Mesenchymal stem cell (in vitro differentiated cells and primary cell): Measurements from ENCODE around the gene CKB.
A peak's percentile ranks its signal among the peaks of the same experiment; 100 is the strongest.

Experiments used
- DNase-seq: peaks from one replicate; pipeline ENCODE4 v3.0.0-alpha.2; 2013
- H2AFZ ChIP-seq: one replicate; pipeline ENCODE4 v1.6.1; 2013; ENCODE audit warnings: low read depth, mild to moderate bottlenecking, control low read depth, inconsistent platforms, low read length, moderate library complexity
- H2AK5ac ChIP-seq: 2 replicates; pipeline ENCODE4 v1.6.1; 2013; ENCODE audit warnings: low read length, moderate library complexity, mild to moderate bottlenecking, inconsistent platforms; ENCODE audit not compliant: severe bottlenecking
- H2BK120ac ChIP-seq: one replicate; pipeline ENCODE4 v1.6.1; 2013; ENCODE audit warnings: low read depth, mild to moderate bottlenecking, inconsistent platforms, low read length, moderate library complexity
- H2BK12ac ChIP-seq, 2 experiments: one replicate each; pipeline ENCODE4 v1.6.1; 2013; ENCODE audit warnings: inconsistent platforms in 2 of 2, low read length in 2 of 2, mild to moderate bottlenecking in 2 of 2, moderate library complexity in 2 of 2, control low read depth in 1 of 2
- H2BK15ac ChIP-seq: one replicate; pipeline ENCODE4 v1.6.1; 2013; ENCODE audit warnings: mild to moderate bottlenecking, low read depth, inconsistent platforms; ENCODE audit not compliant: poor library complexity, severe bottlenecking
- H2BK5ac ChIP-seq: 2 replicates; pipeline ENCODE4 v1.6.1; 2013; ENCODE audit warnings: low read depth, mild to moderate bottlenecking, low read length, control low read depth, inconsistent platforms; ENCODE audit not compliant: poor library complexity, severe bottlenecking
- H3K14ac ChIP-seq, 2 experiments: one replicate each; pipeline ENCODE4 v1.6.1; 2013; ENCODE audit warnings: inconsistent platforms in 2 of 2, low read length in 2 of 2, control low read depth in 1 of 2, mild to moderate bottlenecking in 1 of 2, moderate library complexity in 1 of 2
- H3K18ac ChIP-seq, 2 experiments: one replicate each; pipeline ENCODE4 v1.6.1; 2013; ENCODE audit warnings: inconsistent platforms in 2 of 2, low read length in 2 of 2, control low read depth in 1 of 2, low read depth in 1 of 2, mild to moderate bottlenecking in 1 of 2
- H3K23ac ChIP-seq, 2 experiments: one replicate each; pipeline ENCODE4 v1.6.1; 2013; ENCODE audit warnings: inconsistent platforms in 2 of 2, low read length in 2 of 2, mild to moderate bottlenecking in 2 of 2, moderate library complexity in 2 of 2, control low read depth in 1 of 2
- H3K27ac ChIP-seq: 2 replicates; pipeline ENCODE4 v1.5.1; 2013; ENCODE audit warnings: mild to moderate bottlenecking, moderate library complexity, low read length, control low read depth, inconsistent platforms; ENCODE audit not compliant: poor library complexity, severe bottlenecking
- H3K27me3 ChIP-seq, 2 experiments: 2 replicates each; pipeline versions ENCODE4 v1.6.1 to v1.7.0; 2013; ENCODE audit warnings: low read length in 2 of 2, mild to moderate bottlenecking in 2 of 2, moderate library complexity in 2 of 2, control low read depth in 1 of 2, inconsistent platforms in 1 of 2; ENCODE audit not compliant: control insufficient read depth in 1 of 2, insufficient read depth in 1 of 2
- H3K36me3 ChIP-seq, 2 experiments: 2 replicates each; pipeline versions ENCODE4 v1.6.1 to v1.7.0; 2013; ENCODE audit warnings: low read length in 2 of 2, control low read depth in 1 of 2, inconsistent platforms in 1 of 2, low read depth in 1 of 2, mild to moderate bottlenecking in 1 of 2; ENCODE audit not compliant: insufficient read depth in 2 of 2, control insufficient read depth in 1 of 2
- H3K4ac ChIP-seq, 2 experiments: one replicate each; pipeline ENCODE4 v1.6.1; 2013; ENCODE audit warnings: inconsistent platforms in 2 of 2, low read length in 2 of 2, mild to moderate bottlenecking in 2 of 2, moderate library complexity in 2 of 2, control low read depth in 1 of 2, low read depth in 1 of 2
- H3K4me1 ChIP-seq: 2 replicates; pipeline ENCODE4 v1.6.1; 2013; ENCODE audit warnings: low read depth, low read length, control low read depth; ENCODE audit not compliant: control insufficient read depth, insufficient read depth
- H3K4me2 ChIP-seq: 2 replicates; pipeline ENCODE4 v1.6.1; 2013; ENCODE audit warnings: low read length, mild to moderate bottlenecking, inconsistent platforms; ENCODE audit not compliant: poor library complexity, severe bottlenecking
- H3K4me3 ChIP-seq, 2 experiments: 2 replicates each; pipeline versions ENCODE4 v1.5.1 to v1.7.0; 2013; ENCODE audit warnings: low read length in 2 of 2, mild to moderate bottlenecking in 2 of 2, control low read depth in 1 of 2, low read depth in 1 of 2; ENCODE audit not compliant: insufficient read depth in 1 of 2
- H3K79me1 ChIP-seq: replicated peaks from 2 replicates; pipeline ENCODE4 v1.6.1; 2013; ENCODE audit warnings: mild to moderate bottlenecking, control low read depth, low read length, inconsistent platforms; ENCODE audit not compliant: poor library complexity, severe bottlenecking
- H3K9ac ChIP-seq: 2 replicates; pipeline ENCODE4 v1.7.0; 2013; ENCODE audit warnings: mild to moderate bottlenecking, low read length, moderate library complexity
- H3K9me3 ChIP-seq: 2 replicates; pipeline ENCODE4 v1.7.0; 2013; ENCODE audit warnings: mild to moderate bottlenecking, low read length; ENCODE audit not compliant: control insufficient read depth
- H4K8ac ChIP-seq: one replicate; pipeline ENCODE4 v1.6.1; 2013; ENCODE audit warnings: inconsistent platforms, mild to moderate bottlenecking, low read length, moderate library complexity
- H4K91ac ChIP-seq: one replicate; pipeline ENCODE4 v1.6.1; 2013; ENCODE audit warnings: mild to moderate bottlenecking, low read length, inconsistent platforms
- WGBS: methylation state at CpG from one replicate; pipeline ENCODE4 v1.1.7; 2013; ENCODE audit warnings: mixed read lengths; 5-methylcytosine and 5-hydroxymethylcytosine counted together

The CKB gene

GRCh38 chr14:103552011-103552845 is 29.6 kb upstream of the CKB start:
- peak overlapping the region; percentile 89 for H3K27ac ChIP-seq
- H2BK120ac ChIP-seq: no peak overlapping the region
- H2BK5ac ChIP-seq: peak overlapping the region; percentile 68
- no peak for DNase-seq
- H3K4ac ChIP-seq: no peak overlapping the region
- H2AK5ac ChIP-seq: peak overlapping the region; percentile 95
- H3K23ac ChIP-seq: no peak overlapping the region
- H3K14ac ChIP-seq: no peak overlapping the region
- peaks cover 5 to 13% of the 10 kb centered on the region in 2 experiments for H3K36me3 ChIP-seq
- no peak overlapping the region for H2BK15ac ChIP-seq
- H4K8ac ChIP-seq: no peak overlapping the region
- H3K4me1 ChIP-seq: peaks cover 46% of the 10 kb centered on the region
- 84% methylated on average over 15 of the region's 18 CpGs for WGBS
- H3K18ac ChIP-seq: no peak overlapping the region
- peak overlapping the region; percentile 17 for H3K4me2 ChIP-seq
- no peaks in the 10 kb centered on the region for H3K27me3 ChIP-seq
- peak overlapping the region; percentile 63 for H4K91ac ChIP-seq
- no peak overlapping the region for H2AFZ ChIP-seq
- H3K9ac ChIP-seq: peak overlapping the region; percentile 75
- no peak overlapping the region for H2BK12ac ChIP-seq
- H3K79me1 ChIP-seq: peaks cover 32% of the 10 kb centered on the region
- H3K9me3 ChIP-seq: no peaks in the 10 kb centered on the region
- H3K4me3 ChIP-seq: peak overlapping the region in 1 of 2 experiments; percentile 57

GRCh38 chr14:103551338-103551762 is 28.7 kb upstream of the CKB start:
- Histone ChIP-seq H3K23ac (no peak overlapping the region), H3K79me1 (peaks cover 32% of the 10 kb centered on the region), H3K4me2 (no peak overlapping the region), H3K4me1 (peaks cover 48% of the 10 kb centered on the region), H3K4ac (no peak overlapping the region), H2BK12ac (no peak overlapping the region), H3K36me3 (peaks cover 0 to 13% of the 10 kb centered on the region in 2 experiments), H2BK5ac (peak overlapping the region; percentile 68), H2AFZ (no peak overlapping the region), H2BK120ac (no peak overlapping the region), H3K18ac (no peak overlapping the region), H4K8ac (no peak overlapping the region), H4K91ac (no peak overlapping the region), H3K27ac (peak overlapping the region; percentile 89), H3K9ac (peak overlapping the region; percentile 75), H2BK15ac (no peak overlapping the region), H3K27me3 (no peaks in the 10 kb centered on the region), H3K4me3 (peak overlapping the region in 1 of 2 experiments; percentile 57), H2AK5ac (peak overlapping the region; percentile 95), H3K9me3 (no peaks in the 10 kb centered on the region), H3K14ac (no peak overlapping the region)
- WGBS: 85% methylated on average over 17 of the region's 17 CpGs
- no peak for DNase-seq

DNA sequence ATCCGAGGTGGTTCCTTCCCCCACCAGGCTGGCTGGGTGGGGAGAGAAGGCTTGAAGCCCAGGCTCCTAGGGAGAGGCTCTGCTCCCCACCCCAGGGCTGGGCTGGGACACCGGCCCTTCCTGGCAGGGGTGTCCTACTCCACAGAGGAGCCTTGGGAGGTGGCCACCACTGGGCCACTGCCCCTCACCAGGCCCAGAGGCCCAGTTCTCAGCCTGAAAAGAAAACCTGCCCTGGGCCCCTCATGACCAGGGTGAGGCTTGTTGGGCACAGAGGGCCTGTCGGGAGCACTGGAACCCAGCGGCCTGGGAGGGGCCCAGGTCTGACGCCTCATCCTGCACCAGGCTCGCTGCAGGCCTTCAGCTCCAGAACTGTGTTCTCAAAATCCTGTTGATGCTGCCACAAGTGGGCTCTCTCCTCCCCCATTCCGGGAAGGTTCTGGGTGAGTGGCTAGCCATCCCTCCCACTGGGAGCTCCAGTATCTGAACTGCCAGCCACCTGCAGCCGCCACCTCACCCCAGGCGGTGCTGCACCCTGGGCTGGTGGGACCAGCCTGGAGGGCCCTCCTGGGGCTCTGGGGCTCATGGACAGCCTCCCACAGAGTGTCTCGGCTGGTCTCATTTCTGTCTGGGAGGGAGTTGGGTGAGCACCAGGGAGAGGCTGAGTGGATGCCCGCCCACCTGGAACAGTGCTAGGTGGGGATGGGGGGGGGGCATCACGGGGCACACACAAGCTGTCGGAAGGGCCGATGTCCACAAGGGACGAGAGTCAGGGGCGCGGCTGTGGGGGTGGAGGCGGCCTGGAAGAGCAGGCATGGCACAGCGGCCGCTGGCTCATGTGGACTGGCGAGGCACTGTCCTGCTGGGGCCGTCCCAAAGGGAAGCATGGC is 28.1 kb upstream of the CKB start:
- H2AK5ac ChIP-seq: peak overlapping the region; percentile 95
- H2AFZ ChIP-seq: no peak overlapping the region
- H4K8ac ChIP-seq: no peak overlapping the region
- H3K4me1 ChIP-seq: peaks cover 45% of the 10 kb centered on the region
- peak overlapping the region; percentile 75 for H3K9ac ChIP-seq
- H2BK15ac ChIP-seq: no peak overlapping the region
- H3K27ac ChIP-seq: peak overlapping the region; percentile 74
- H3K4me3 ChIP-seq: peak overlapping the region in 1 of 2 experiments; percentile 57
- no peak overlapping the region for H3K18ac ChIP-seq
- H3K14ac ChIP-seq: no peak overlapping the region
- peaks cover 32% of the 10 kb centered on the region for H3K79me1 ChIP-seq
- H2BK120ac ChIP-seq: no peak overlapping the region
- no peak overlapping the region for H3K23ac ChIP-seq
- DNase-seq: no peak
- no peak overlapping the region for H2BK12ac ChIP-seq
- peak overlapping the region; percentile 66 for H2BK5ac ChIP-seq
- H3K9me3 ChIP-seq: no peaks in the 10 kb centered on the region
- no peak overlapping the region for H4K91ac ChIP-seq
- WGBS: 88% methylated on average over 21 of the region's 22 CpGs
- H3K27me3 ChIP-seq: no peaks in the 10 kb centered on the region
- peak overlapping the region; percentile 25 for H3K4me2 ChIP-seq
- no peak overlapping the region for H3K4ac ChIP-seq
- peaks cover 0 to 13% of the 10 kb centered on the region in 2 experiments for H3K36me3 ChIP-seq
